GM23338 (cell line): ENCODE results near the gene KSR2. TPM values are rescaled to one million over a fixed set of nuclear protein-coding genes. Genes with fewer than 3 reads are reported as not detected.

Experiments
- ATAC-seq: fragments of 200-7000 bp; cut with Tn5 transposase; 3 replicates; pipeline ENCODE4 v1.9.1; 2020
- DNase-seq: peaks from one replicate; pipeline ENCODE4 v3.0.0-alpha.2; 2015; ENCODE audit warnings: low spot score
- H2AFZ ChIP-seq: fragments of 200-600 bp; sonication (generic); 2 replicates; pipeline ENCODE4 v1.8.0; 2016; ENCODE audit warnings: antibody characterized with exemption, mild to moderate bottlenecking, moderate library complexity
- H3F3A ChIP-seq: fragments of 200-600 bp; sonication (generic); replicated peaks from 2 replicates; pipeline ENCODE4 v1.8.0; 2017; ENCODE audit warnings: antibody characterized with exemption, mixed run types, low read depth
- H3K27ac ChIP-seq: fragments of 200-600 bp; sonication (generic); 2 replicates; pipeline ENCODE4 v1.6.1; 2016; ENCODE audit warnings: low read depth
- H3K27me3 ChIP-seq: fragments of 200-600 bp; sonication (generic); 2 replicates; pipeline ENCODE4 v1.8.0; 2016; ENCODE audit warnings: mild to moderate bottlenecking, mixed run types, moderate library complexity; ENCODE audit not compliant: insufficient read depth
- H3K36me3 ChIP-seq: fragments of 200-600 bp; sonication (generic); 2 replicates; pipeline ENCODE4 v1.8.0; 2016; ENCODE audit warnings: mild to moderate bottlenecking; ENCODE audit not compliant: insufficient read depth
- H3K4me1 ChIP-seq: fragments of 200-600 bp; sonication (generic); 2 replicates; pipeline ENCODE4 v1.8.0; 2016; ENCODE audit warnings: mild to moderate bottlenecking, moderate library complexity; ENCODE audit not compliant: insufficient read depth
- H3K4me2 ChIP-seq: fragments of 200-600 bp; sonication (generic); 2 replicates; pipeline ENCODE4 v1.7.1; 2017; ENCODE audit warnings: mixed run types
- H3K4me3 ChIP-seq: fragments of 200-600 bp; sonication (generic); 2 replicates; pipeline ENCODE4 v1.6.1; 2016; ENCODE audit warnings: mixed run types
- H3K79me2 ChIP-seq: fragments of 200-600 bp; sonication (generic); replicated peaks from 2 replicates; pipeline ENCODE4 v1.8.0; 2017; ENCODE audit warnings: mild to moderate bottlenecking; ENCODE audit not compliant: insufficient read depth
- H3K9me2 ChIP-seq: fragments of 200-600 bp; sonication (generic); 2 replicates; pipeline ENCODE4 v1.8.0; 2017; ENCODE audit not compliant: insufficient read depth
- H4K20me1 ChIP-seq: fragments of 200-600 bp; sonication (generic); replicated peaks from 2 replicates; pipeline ENCODE4 v1.8.0; 2017; ENCODE audit warnings: mild to moderate bottlenecking; ENCODE audit not compliant: insufficient read depth
- H3K27ac Mint-ChIP-seq: 2 replicates; pipeline ENCODE4 v1.8.0; 2020; ENCODE audit warnings: inconsistent platforms, mild to moderate bottlenecking, moderate library complexity, mixed read lengths
- H3K27me3 Mint-ChIP-seq: 3 replicates; pipeline ENCODE4 v1.8.0; 2022; ENCODE audit warnings: low read depth, mild to moderate bottlenecking, moderate library complexity, mixed read lengths, inconsistent platforms; ENCODE audit not compliant: insufficient read depth, poor library complexity
- H3K36me3 Mint-ChIP-seq: 3 replicates; pipeline ENCODE4 v1.8.0; 2021; ENCODE audit warnings: low read depth, mild to moderate bottlenecking, inconsistent platforms, moderate library complexity, mixed read lengths
- H3K4me1 Mint-ChIP-seq: 3 replicates; pipeline ENCODE4 v1.8.0; 2020; ENCODE audit warnings: mild to moderate bottlenecking, inconsistent platforms, mixed read lengths
- H3K4me3 Mint-ChIP-seq: 3 replicates; pipeline ENCODE4 v1.8.0; 2021; ENCODE audit warnings: moderate library complexity, mild to moderate bottlenecking, inconsistent platforms, mixed read lengths
- H3K9me3 Mint-ChIP-seq: 3 replicates; pipeline ENCODE4 v1.8.0; 2020; ENCODE audit warnings: moderate library complexity, mild to moderate bottlenecking, inconsistent platforms, mixed read lengths
- CREB1 ChIP-seq: fragments of 250-450 bp; sonication (Bioruptor Pico); IDR thresholded peaks from 2 replicates; pipeline ENCODE4 v1.5.0; 2020; ENCODE audit warnings: low read depth, mild to moderate bottlenecking, moderate library complexity
- CTCF ChIP-seq, 2 experiments: fragments of 200-600 bp in 1 of 2; sonication (generic) in 1 of 2; conservative IDR thresholded peaks; 2 replicates each; pipeline versions ENCODE4 v1.5.1 to v1.6.1; 2016 to 2017; ENCODE audit warnings: antibody characterized with exemption in 2 of 2, low read depth in 2 of 2, mild to moderate bottlenecking in 2 of 2, moderate library complexity in 1 of 2
- ETS1 ChIP-seq: IDR thresholded peaks from 2 replicates; pipeline ENCODE4 v1.6.1; 2016; ENCODE audit warnings: antibody characterized with exemption
- EZH2 ChIP-seq: fragments of 200-600 bp; sonication (generic); IDR thresholded peaks from one replicate; pipeline ENCODE4 v1.8.0; 2017; ENCODE audit warnings: antibody characterized with exemption, mild to moderate bottlenecking, low read depth; ENCODE audit not compliant: unreplicated experiment
- EZH2phosphoT487 ChIP-seq: fragments of 200-600 bp; sonication (generic); IDR thresholded peaks from one replicate; pipeline ENCODE4 v1.8.1; 2018; ENCODE audit warnings: antibody characterized with exemption; ENCODE audit not compliant: unreplicated experiment
- JUNB ChIP-seq: IDR thresholded peaks from one replicate; pipeline ENCODE4 v1.6.1; 2016; ENCODE audit warnings: antibody characterized with exemption; ENCODE audit not compliant: unreplicated experiment
- NANOG ChIP-seq: IDR thresholded peaks from 2 replicates; pipeline ENCODE4 v1.6.1; 2016; ENCODE audit warnings: antibody characterized with exemption, borderline replicate concordance
- POLR2AphosphoS5 ChIP-seq: IDR thresholded peaks from 2 replicates; pipeline ENCODE4 v1.6.1; 2016; ENCODE audit warnings: antibody characterized with exemption, low read depth
- REST ChIP-seq: IDR thresholded peaks from one replicate; pipeline ENCODE4 v1.6.1; 2018; ENCODE audit warnings: antibody characterized with exemption; ENCODE audit not compliant: unreplicated experiment
- STAT1 ChIP-seq: IDR thresholded peaks from one replicate; pipeline ENCODE4 v1.6.1; 2016; ENCODE audit warnings: antibody characterized with exemption; ENCODE audit not compliant: unreplicated experiment
- ZNF114 ChIP-seq: fragments of 250-450 bp; sonication (Bioruptor Pico); IDR thresholded peaks from 2 replicates; pipeline ENCODE4 v1.5.0; 2020; ENCODE audit warnings: mild to moderate bottlenecking, moderate library complexity
- ZNF331 ChIP-seq: fragments of 250-450 bp; sonication (Bioruptor Pico); IDR thresholded peaks from 2 replicates; pipeline ENCODE4 v1.5.0; 2020; ENCODE audit warnings: low read depth, mild to moderate bottlenecking, moderate library complexity
- ZNF462 ChIP-seq: fragments of 250-450 bp; sonication (Bioruptor Pico); IDR thresholded peaks from 2 replicates; pipeline ENCODE4 v1.5.0; 2020; ENCODE audit warnings: mild to moderate bottlenecking, moderate library complexity
- polyA plus RNA-seq: library from polyadenylated mRNA; unstranded; fragments of >200 nt; fragmentation: Nextera tagmentation; extraction: Ambion mirVana; gene quantifications from 2 replicates; pipeline ENCODE4 v1.2.1, GENCODE V29; 2016
- total RNA-seq: library from RNA; depleted of rRNA; stranded (reverse); fragments of >200 nt; shearing (Covaris generic); gene quantifications from 2 replicates; pipeline ENCODE4 v1.2.3, GENCODE V29; 2014

The KSR2 gene
- total and polyA plus RNA-seq, 2 experiments from 2014 or later: 1.1 to 2.7 TPM

- no peak overlapping the region for H3K27ac ChIP-seq
- ATAC-seq (no peak), DNase-seq (no peak)
- no peaks in the 10 kb centered on the region for H3K36me3 Mint-ChIP-seq
- no peaks in the 10 kb centered on the region for H3K4me1 ChIP-seq
- H3F3A ChIP-seq: no peaks in the 10 kb centered on the region
- no peak overlapping the region for H3K4me3 ChIP-seq
- no peak overlapping the region for H3K4me2 ChIP-seq
- no peaks in the 10 kb centered on the region; the same call in 1 of the 2 replicates for H3K9me2 ChIP-seq
- no peaks in the 10 kb centered on the region for H3K36me3 ChIP-seq
- H3K9me3 Mint-ChIP-seq: no peaks in the 10 kb centered on the region
- H3K27ac Mint-ChIP-seq: no peak overlapping the region
- no peak overlapping the region for H3K4me3 Mint-ChIP-seq
- no peak for TF ChIP-seq ZNF331 (CRISPR knock-in tag)
- TF ChIP-seq CREB1 (CRISPR knock-in tag): no peak
- TF ChIP-seq POLR2AphosphoS5: no peak
- TF ChIP-seq CTCF (conservative IDR thresholded peaks at IDR 0.05; ENCODE audit: low read depth in 2 of 2): no peak
- TF ChIP-seq REST: no peak
- TF ChIP-seq JUNB: no peak
- TF ChIP-seq EZH2: no peak
- TF ChIP-seq ETS1: no peak
- TF ChIP-seq EZH2phosphoT487: no peak
- TF ChIP-seq NANOG: no peak
- no peak for TF ChIP-seq ZNF462 (CRISPR knock-in tag)
- no peak for TF ChIP-seq STAT1
- no peak for TF ChIP-seq ZNF114
- H3K4me1 Mint-ChIP-seq: no peaks in the 10 kb centered on the region
- peaks cover 2% of the 10 kb centered on the region for H3K27me3 Mint-ChIP-seq
- no peak overlapping the region for H2AFZ ChIP-seq
- H4K20me1 ChIP-seq: no peaks in the 10 kb centered on the region
- no peaks in the 10 kb centered on the region for H3K27me3 ChIP-seq
- H3K79me2 ChIP-seq: no peaks in the 10 kb centered on the region
Measured at GRCh38 chr12:117889098-117889497, 79.7 kb downstream of the KSR2 start.
